ENCODE measurements around the gene RAP1A.

Gene RAP1A

GRCh38 chr1:111619635-111620440 is at the start of gene RAP1A:
Gene RAP1A, plus strand, starts transcription at chr1:111619789. Its CDS starts 71,572 bp downstream, at chr1:111691361.
- DNase-seq (ENCODE audit: low read depth, low spot score), result no peak

GRCh38 chr1:111569913-111570312 is 49.7 kb upstream of the RAP1A start:
- DNase-seq (ENCODE audit: low read depth, low spot score), result no peak

GRCh38 chr1:111570781-111571181 is 48.8 kb upstream of the RAP1A start:
- DNase-seq (ENCODE audit: low read depth, low spot score), result peak; percentile 7

- DNase-seq (ENCODE audit: low read depth, low spot score), result no peak
Measured at GRCh38 chr1:111571239-111571638, 48.4 kb upstream of the RAP1A start.

- DNase-seq (ENCODE audit: low read depth, low spot score), result peak; percentile 3
Measured at GRCh38 chr1:111571987-111572386, 47.6 kb upstream of the RAP1A start.

GRCh38 chr1:111576547-111576946 is 43.0 kb upstream of the RAP1A start:
- DNase-seq (ENCODE audit: low read depth, low spot score), result no peak

- DNase-seq (ENCODE audit: low read depth, low spot score), result no peak
Measured at GRCh38 chr1:111577814-111578213, 41.8 kb upstream of the RAP1A start.

GRCh38 chr1:111581166-111581565 is 38.4 kb upstream of the RAP1A start:
- no peak for DNase-seq (ENCODE audit: low read depth, low spot score)

- no peak for DNase-seq (ENCODE audit: low read depth, low spot score)
Measured at GRCh38 chr1:111582016-111582415, 37.6 kb upstream of the RAP1A start.

GRCh38 chr1:111582644-111583618 is 36.7 kb upstream of the RAP1A start:
- DNase-seq (ENCODE audit: low read depth, low spot score), result no peak

GRCh38 chr1:111585447-111586086 is 34.0 kb upstream of the RAP1A start:
- no peak for DNase-seq (ENCODE audit: low read depth, low spot score)

GRCh38 chr1:111586112-111586511 is 33.5 kb upstream of the RAP1A start:
- DNase-seq (ENCODE audit: low read depth, low spot score), result no peak

- DNase-seq (ENCODE audit: low read depth, low spot score), result no peak
Measured at GRCh38 chr1:111587509-111588174, 31.9 kb upstream of the RAP1A start.

- DNase-seq (ENCODE audit: low read depth, low spot score), result no peak
Measured at GRCh38 chr1:111591937-111592336, 27.7 kb upstream of the RAP1A start.

- peak; percentile 9 for DNase-seq (ENCODE audit: low read depth, low spot score)
Measured at GRCh38 chr1:111592389-111593361, 26.9 kb upstream of the RAP1A start.

- no peak for DNase-seq (ENCODE audit: low read depth, low spot score)
Measured at GRCh38 chr1:111593403-111594305, 25.9 kb upstream of the RAP1A start.

- DNase-seq (ENCODE audit: low read depth, low spot score), result no peak
Measured at GRCh38 chr1:111594306-111594693, 25.3 kb upstream of the RAP1A start.

- DNase-seq (ENCODE audit: low read depth, low spot score), result no peak
Measured at GRCh38 chr1:111595807-111596206, 23.8 kb upstream of the RAP1A start.

- no peak for DNase-seq (ENCODE audit: low read depth, low spot score)
Measured at GRCh38 chr1:111596499-111596898, 23.1 kb upstream of the RAP1A start.

All from iPS DF 19.7 (cell line).